WTC11 (cell line): ENCODE measurements around the gene ARG1.

Experiments used
- ATF2 ChIP-seq: sonication (generic); formaldehyde crosslinking; IDR thresholded peaks from 2 replicates; pipeline ENCODE4 v1.8.1; 2022; ENCODE audit warnings: low read depth, missing genetic modification reagents, borderline replicate concordance
- ATF3 ChIP-seq: sonication (generic); formaldehyde crosslinking; conservative IDR thresholded peaks from 2 replicates; pipeline ENCODE4 v1.8.1; 2022; ENCODE audit warnings: mild to moderate bottlenecking, missing genetic modification reagents
- CTCF ChIP-seq: fragments of 200-600 bp; IDR thresholded peaks from 2 replicates; pipeline ENCODE4 v1.8.0; 2022; ENCODE audit warnings: antibody characterized with exemption
- E2F4 ChIP-seq: sonication (generic); formaldehyde crosslinking; IDR thresholded peaks from 2 replicates; pipeline ENCODE4 v1.8.1; 2022; ENCODE audit warnings: low read depth, mild to moderate bottlenecking, moderate library complexity, missing genetic modification reagents, borderline replicate concordance
- E2F5 ChIP-seq: sonication (generic); formaldehyde crosslinking; IDR thresholded peaks from 2 replicates; pipeline ENCODE4 v1.8.1; 2022; ENCODE audit warnings: mild to moderate bottlenecking, moderate library complexity, missing genetic modification reagents
- JUN ChIP-seq: sonication (generic); formaldehyde crosslinking; IDR thresholded peaks from 2 replicates; pipeline ENCODE4 v1.8.0; 2023; ENCODE audit warnings: mild to moderate bottlenecking, missing genetic modification reagents
- MAX ChIP-seq: sonication (generic); formaldehyde crosslinking; IDR thresholded peaks from 2 replicates; pipeline ENCODE4 v1.8.0; 2022; ENCODE audit warnings: mild to moderate bottlenecking, missing genetic modification reagents
- MYBL2 ChIP-seq: sonication (generic); formaldehyde crosslinking; IDR thresholded peaks from 2 replicates; pipeline ENCODE4 v1.8.1; 2023; ENCODE audit warnings: mild to moderate bottlenecking, moderate library complexity, missing genetic modification reagents
- SP1 ChIP-seq: sonication (generic); formaldehyde crosslinking; conservative IDR thresholded peaks from 2 replicates; pipeline ENCODE4 v1.8.1; 2022; ENCODE audit warnings: missing genetic modification reagents
- TEAD4 ChIP-seq: sonication (generic); formaldehyde crosslinking; IDR thresholded peaks from 2 replicates; pipeline ENCODE4 v1.8.0; 2022; ENCODE audit warnings: mild to moderate bottlenecking, missing genetic modification reagents
- ZMAT4 ChIP-seq: fragments of 250-450 bp; sonication (Bioruptor Pico); IDR thresholded peaks from 2 replicates; pipeline ENCODE4 v1.9.0; 2021; ENCODE audit warnings: mild to moderate bottlenecking
- ZNF232 ChIP-seq: sonication (generic); formaldehyde crosslinking; IDR thresholded peaks from 2 replicates; pipeline ENCODE4 v1.8.0; 2022; ENCODE audit warnings: mild to moderate bottlenecking, missing genetic modification reagents
- ZNF263 ChIP-seq: sonication (generic); formaldehyde crosslinking; IDR thresholded peaks from 2 replicates; pipeline ENCODE4 v1.8.1; 2022; ENCODE audit warnings: low read depth, mild to moderate bottlenecking, moderate library complexity, missing genetic modification reagents
- ZNF281 ChIP-seq: sonication (generic); formaldehyde crosslinking; IDR thresholded peaks from 2 replicates; pipeline ENCODE4 v1.8.0; 2023; ENCODE audit warnings: mild to moderate bottlenecking, missing genetic modification reagents

- TF ChIP-seq ATF3 (CRISPR knock-in tag) (no peak), ATF2 (CRISPR knock-in tag) (no peak), ZMAT4 (no peak), ZNF263 (CRISPR knock-in tag) (no peak), ZNF281 (no peak), SP1 (no peak), CTCF (no peak), MYBL2 (no peak), JUN (no peak), E2F5 (CRISPR knock-in tag) (no peak), TEAD4 (CRISPR knock-in tag) (no peak), E2F4 (CRISPR knock-in tag) (no peak), MAX (no peak), ZNF232 (CRISPR knock-in tag) (no peak)
Measured at GRCh38 chr6:131592935-131593334, 19.9 kb downstream of the ARG1 start.
